ENCODE measurements around the gene SMARCE1. TPM values are rescaled to one million over a fixed set of nuclear protein-coding genes. Genes with fewer than 3 reads are reported as not detected.

SMARCE1 gene
- total RNA-seq, 8 experiments from 2014 or later = 81.3 to 216 (median 133) TPM

- Histone ChIP-seq H3K4me1 (replicated peaks in 1 of 2) (peaks cover 0 to 6% of the 10 kb centered on the region in 2 donors), H3K4me3 (no peak overlapping the region), H3K27ac (no peak overlapping the region)
- no peak for ATAC-seq (replicated peaks in 6 of 8)
- in situ Hi-C loops (cut with MboI; ENCODE audit: low pct_unique_long_range_greater_than_20kb in 2 of 9, low sequenced_read_pairs in 9 of 9, unreplicated experiment in 9 of 9) = no loop called here
Measured at GRCh38 chr17:40666331-40666730, 18.7 kb upstream of the SMARCE1 start.

- WGBS, 10 experiments = 3 to 21% (median 10%) methylated on average over 1 to 11 of the region's 12 CpGs
- peak in 7 of 8 experiments; percentile 27 to 69 (median 58) for ATAC-seq (replicated peaks in 6 of 8)
- Histone ChIP-seq H3K4me1 (replicated peaks in 1 of 2) (peaks cover 0 to 6% of the 10 kb centered on the region in 2 donors), H3K27ac (no peak within 1 kb of the TSS), H3K4me3 (peak within 1 kb of the TSS; percentile 22 to 31 (median 28))
- in situ Hi-C loops (cut with MboI; ENCODE audit: low pct_unique_long_range_greater_than_20kb in 2 of 9, low sequenced_read_pairs in 9 of 9, unreplicated experiment in 9 of 9) = no loop called here
Measured at GRCh38 chr17:40664582-40665333, 17.1 kb upstream of the SMARCE1 start, which contains the start of gene KRT222. KRT222 (minus strand) TSS chr17:40665177; CDS start chr17:40665099, 78 bp downstream.

GRCh38 chr17:40663252-40663651 lies 15.6 kb upstream of the SMARCE1 start:
- 33 to 90% (median 67%) methylated on average over 1 to 3 of the region's 3 CpGs; no CpG with 5 or more reads in 3 of the 10 experiments for WGBS, 10 experiments
- Histone ChIP-seq H3K4me3 (no peak overlapping the region), H3K4me1 (replicated peaks in 1 of 2) (peaks cover 0 to 6% of the 10 kb centered on the region in 2 donors), H3K27ac (no peak overlapping the region)
- ATAC-seq (replicated peaks in 6 of 8) = peak in 1 of 8 experiments; percentile 66
- in situ Hi-C loops (cut with MboI; ENCODE audit: low pct_unique_long_range_greater_than_20kb in 2 of 9, low sequenced_read_pairs in 9 of 9, unreplicated experiment in 9 of 9) = no loop called here

GRCh38 chr17:40659911-40660310 lies 12.3 kb upstream of the SMARCE1 start:
- no peak for ATAC-seq (replicated peaks in 6 of 8)
- in situ Hi-C loops (cut with MboI; ENCODE audit: low pct_unique_long_range_greater_than_20kb in 2 of 9, low sequenced_read_pairs in 9 of 9, unreplicated experiment in 9 of 9) = no loop called here
- no peak overlapping the region for H3K27ac ChIP-seq
- WGBS, 10 experiments = 64 to 98% (median 81%) methylated on average over 2 to 7 of the region's 7 CpGs; no CpG with 5 or more reads in 1 of the 10 experiments
- no peak overlapping the region for H3K4me3 ChIP-seq
- peaks cover 0 to 5% of the 10 kb centered on the region in 2 donors for H3K4me1 ChIP-seq (replicated peaks in 1 of 2)

- Histone ChIP-seq H3K4me1 (replicated peaks in 1 of 2) (no peaks in the 10 kb centered on the region), H3K4me3 (no peak overlapping the region), H3K27ac (no peak overlapping the region)
- in situ Hi-C loops (cut with MboI; ENCODE audit: low pct_unique_long_range_greater_than_20kb in 2 of 9, low sequenced_read_pairs in 9 of 9, unreplicated experiment in 9 of 9) = no loop called here
- ATAC-seq (replicated peaks in 6 of 8) = no peak
Measured at GRCh38 chr17:40658396-40658795, 10.8 kb upstream of the SMARCE1 start.

GRCh38 chr17:40651939-40652338 lies 4.3 kb upstream of the SMARCE1 start:
- no peak overlapping the region for H3K4me3 ChIP-seq
- in situ Hi-C loops (cut with MboI; ENCODE audit: low pct_unique_long_range_greater_than_20kb in 2 of 9, low sequenced_read_pairs in 9 of 9, unreplicated experiment in 9 of 9) = no loop called here
- no peak for ATAC-seq (replicated peaks in 6 of 8)
- H3K4me1 ChIP-seq (replicated peaks in 1 of 2) = peaks cover 7% of the 10 kb centered on the region in 2 donors
- 48 to 90% (median 79%) methylated on average over 2 to 5 of the region's 5 CpGs for WGBS, 10 experiments
- no peak overlapping the region for H3K27ac ChIP-seq

GRCh38 chr17:40648384-40648968 lies 858 bp upstream of the SMARCE1 start:
- 0 to 31% (median 2%) methylated on average over 1 to 11 of the region's 28 CpGs; no CpG with 5 or more reads in 3 of the 10 experiments for WGBS, 10 experiments
- peak overlapping the region; percentile 99 for H3K27ac ChIP-seq
- peak; percentile 25 to 71 (median 66) for ATAC-seq (replicated peaks in 6 of 8)
- H3K4me1 ChIP-seq (replicated peaks in 1 of 2) = peaks cover 18 to 25% of the 10 kb centered on the region in 2 donors
- in situ Hi-C loops (cut with MboI; ENCODE audit: low pct_unique_long_range_greater_than_20kb in 2 of 9, low sequenced_read_pairs in 9 of 9, unreplicated experiment in 9 of 9) = no loop called here
- H3K4me3 ChIP-seq = peak overlapping the region; percentile 85 to 99 (median 95)

GRCh38 chr17:40646791-40647623 lies 611 bp downstream of the SMARCE1 start:
- in situ Hi-C loops (cut with MboI; ENCODE audit: low pct_unique_long_range_greater_than_20kb in 2 of 9, low sequenced_read_pairs in 9 of 9, unreplicated experiment in 9 of 9) = no loop called here
- H3K4me3 ChIP-seq = peak overlapping the region; percentile 85 to 99 (median 95)
- ATAC-seq (replicated peaks in 6 of 8) = peak in 5 of 8 experiments; percentile 2 to 41 (median 6)
- H3K4me1 ChIP-seq (replicated peaks in 1 of 2) = peaks cover 18 to 25% of the 10 kb centered on the region in 2 donors
- WGBS, 10 experiments = 0 to 13% (median 4%) methylated on average over 1 to 16 of the region's 18 CpGs
- peak overlapping the region; percentile 99 for H3K27ac ChIP-seq

GRCh38 chr17:40645943-40646342 lies 1.7 kb downstream of the SMARCE1 start:
- H3K4me3 ChIP-seq = peak overlapping the region in 3 of 5 donors; percentile 86 to 97 (median 95)
- H3K4me1 ChIP-seq (replicated peaks in 1 of 2) = peaks cover 18 to 25% of the 10 kb centered on the region in 2 donors
- no peak for ATAC-seq (replicated peaks in 6 of 8)
- WGBS, 10 experiments = 67 to 90% (median 83%) methylated on average over 1 to 2 of the region's 2 CpGs; no CpG with 5 or more reads in 1 of the 10 experiments
- in situ Hi-C loops (cut with MboI; ENCODE audit: low pct_unique_long_range_greater_than_20kb in 2 of 9, low sequenced_read_pairs in 9 of 9, unreplicated experiment in 9 of 9) = no loop called here
- no peak overlapping the region for H3K27ac ChIP-seq

- in situ Hi-C loops (cut with MboI; ENCODE audit: low pct_unique_long_range_greater_than_20kb in 2 of 9, low sequenced_read_pairs in 9 of 9, unreplicated experiment in 9 of 9) = no loop called here
Measured at GRCh38 chr17:40645291-40645690, 2.3 kb downstream of the SMARCE1 start.

GRCh38 chr17:40637931-40638330 lies 9.7 kb downstream of the SMARCE1 start:
- in situ Hi-C loops (cut with MboI; ENCODE audit: low pct_unique_long_range_greater_than_20kb in 2 of 9, low sequenced_read_pairs in 9 of 9, unreplicated experiment in 9 of 9) = no loop called here
- 66 to 100% (median 94%) methylated on average over 1 to 2 of the region's 2 CpGs; no CpG with 5 or more reads in 1 of the 10 experiments for WGBS, 10 experiments
- ATAC-seq (replicated peaks in 6 of 8) = no peak
- Histone ChIP-seq H3K27ac (no peak overlapping the region), H3K4me3 (no peak overlapping the region), H3K4me1 (replicated peaks in 1 of 2) (peaks cover 0 to 2% of the 10 kb centered on the region in 2 donors)

More at GRCh38 chr17:40645291-40645690, 2.3 kb downstream of the SMARCE1 start:
- no peak for ATAC-seq (replicated peaks in 6 of 8)
- Histone ChIP-seq H3K4me1 (replicated peaks in 1 of 2) (peaks cover 18 to 28% of the 10 kb centered on the region in 2 donors), H3K4me3 (no peak overlapping the region), H3K27ac (no peak overlapping the region)

GRCh38 chr17:40633871-40634270 lies 13.7 kb downstream of the SMARCE1 start:
- Histone ChIP-seq H3K4me1 (replicated peaks in 1 of 2) (no peaks in the 10 kb centered on the region), H3K27ac (no peak overlapping the region), H3K4me3 (no peak overlapping the region)
- no peak for ATAC-seq (replicated peaks in 6 of 8)
- WGBS, 10 experiments = 56 to 100% (median 90%) methylated on average over 1 of the region's 1 CpG; no CpG with 5 or more reads in 2 of the 10 experiments
- in situ Hi-C loops (cut with MboI; ENCODE audit: low pct_unique_long_range_greater_than_20kb in 2 of 9, low sequenced_read_pairs in 9 of 9, unreplicated experiment in 9 of 9) = no loop called here

GRCh38 chr17:40632216-40632615 lies 15.4 kb downstream of the SMARCE1 start:
- H3K4me3 ChIP-seq = no peak overlapping the region
- no peaks in the 10 kb centered on the region for H3K4me1 ChIP-seq (replicated peaks in 1 of 2)
- ATAC-seq (replicated peaks in 6 of 8) = peak in 2 of 8 experiments; percentile 77 to 84
- WGBS, 10 experiments = 31 to 100% (median 89%) methylated on average over 1 to 9 of the region's 9 CpGs
- H3K27ac ChIP-seq = no peak overlapping the region
- in situ Hi-C loops (cut with MboI; ENCODE audit: low pct_unique_long_range_greater_than_20kb in 2 of 9, low sequenced_read_pairs in 9 of 9, unreplicated experiment in 9 of 9) = no loop called here

Measured in motor neuron (in vitro differentiated cells).